Panc1 (cell line): Measurements from ENCODE around the gene SPATC1L. TPM values are rescaled to one million over a fixed set of nuclear protein-coding genes. Genes with fewer than 3 reads are reported as not detected.

Source experiments
- ATAC-seq: fragments of 200-7000 bp; cut with Tn5 transposase; 2 replicates; pipeline ENCODE4 v1.9.1; 2020; ENCODE audit warnings: mild to moderate bottlenecking, moderate library complexity
- BruUV-seq: library from RNA; stranded (reverse); fragments of 400-500 nt; replicated peaks from 2 replicates; lab custom pipeline; 2021; lab: Mats Ljungman, UMichigan
- CTCF ChIA-PET: fragments of 300-600 bp; sonication (Branson Sonifier 250); formaldehyde crosslinking; loops from one replicate; lab custom pipeline; 2022; ENCODE audit warnings: antibody characterized with exemption; lab: Charles Lee
- POLR2A ChIA-PET: fragments of 300-600 bp; sonication (Branson Sonifier 250); formaldehyde crosslinking; loops from one replicate; lab custom pipeline; 2022; ENCODE audit warnings: antibody characterized with exemption; lab: Charles Lee
- DNase-seq: peaks from one replicate; pipeline ENCODE4 v3.0.0-alpha.2; 2010; ENCODE audit warnings: low read depth, low spot score
- H3K27ac ChIP-seq: 2 replicates; pipeline ENCODE4 v1.5.1; 2011; ENCODE audit warnings: mild to moderate bottlenecking, low read length, inconsistent platforms
- H3K27me3 ChIP-seq: fragments of 200-500 bp; sonication (Bioruptor generic); 2 replicates; pipeline ENCODE4 v1.6.0; 2014; ENCODE audit warnings: low read length, inconsistent platforms; ENCODE audit not compliant: control insufficient read depth, insufficient read depth
- H3K36me3 ChIP-seq: fragments of 200-500 bp; sonication (Bioruptor generic); 2 replicates; pipeline ENCODE4 v1.5.1; 2014; ENCODE audit warnings: inconsistent platforms, mild to moderate bottlenecking, low read length, moderate library complexity; ENCODE audit not compliant: control insufficient read depth, insufficient read depth
- H3K4me1 ChIP-seq: 2 replicates; pipeline ENCODE4 v1.5.1; 2011; ENCODE audit warnings: inconsistent platforms, mild to moderate bottlenecking, low read length, moderate library complexity; ENCODE audit not compliant: control insufficient read depth, insufficient read depth
- H3K4me3 ChIP-seq, 2 experiments: 2 replicates each; pipeline ENCODE4 v1.5.1; 2011 to 2012; ENCODE audit warnings: low read depth in 2 of 2, low read length in 2 of 2, mild to moderate bottlenecking in 2 of 2, inconsistent platforms in 1 of 2, moderate library complexity in 1 of 2
- H3K9me3 ChIP-seq: fragments of 200-500 bp; sonication (Bioruptor generic); 2 replicates; pipeline ENCODE4 v1.5.1; 2014; ENCODE audit warnings: low read depth, mild to moderate bottlenecking, inconsistent platforms, low read length, moderate library complexity; ENCODE audit not compliant: control insufficient read depth, insufficient read depth
- CTCF ChIP-seq: fragments of 450-650 bp; IDR thresholded peaks from 2 replicates; pipeline ENCODE4 v1.5.1; 2017; ENCODE audit warnings: mild to moderate bottlenecking
- REST ChIP-seq, 2 experiments: IDR thresholded peaks; 2 replicates each; pipeline ENCODE4 v1.6.1; 2011 to 2012; ENCODE audit warnings: low read depth in 2 of 2, control low read depth in 1 of 2, low read length in 1 of 2, mild to moderate bottlenecking in 1 of 2, moderate library complexity in 1 of 2; ENCODE audit not compliant: insufficient read depth in 1 of 2
- SIN3A ChIP-seq: IDR thresholded peaks from 2 replicates; pipeline ENCODE4 v1.6.1; 2012; ENCODE audit warnings: low read depth, mild to moderate bottlenecking, low read length, moderate library complexity, borderline replicate concordance; ENCODE audit not compliant: insufficient read depth
- in situ Hi-C: cut with HindIII; loops from 2 replicates; pipeline ENCODE4 v1.10.0; 2016; ENCODE audit warnings: low sequenced_read_pairs, low pct_unique_long_range_greater_than_20kb
- intact Hi-C: fragments of 100-400 bp; cut with micrococcal nuclease; formaldehyde crosslinking; loops from one replicate; pipeline ENCODE4 v1.10.0; 2022; ENCODE audit not compliant: unreplicated experiment
- total RNA-seq: library from RNA; stranded (reverse); gene quantifications from one replicate; pipeline ENCODE4 v1.2.1, GENCODE V29; 2021; ENCODE audit not compliant: unreplicated experiment

Gene SPATC1L
- total RNA-seq, 1 experiment from 2014 or later, result 0.26 TPM

- BruUV-seq, result no TSS peak
- CTCF ChIA-PET, result no interaction called here
Observed at GRCh38 chr21:46195595-46196195, 11.4 kb upstream of the SPATC1L start.

More at GRCh38 chr21:46195595-46196195, 11.4 kb upstream of the SPATC1L start:
- POLR2A ChIA-PET, result no interaction called here
- DNase-seq (no peak), ATAC-seq (no peak)
- Histone ChIP-seq H3K27ac (no peak overlapping the region), H3K36me3 (peaks cover 6% of the 10 kb centered on the region; the same call in 1 of the 2 replicates), H3K4me3 (no peak overlapping the region), H3K9me3 (no peaks in the 10 kb centered on the region), H3K4me1 (no peaks in the 10 kb centered on the region), H3K27me3 (no peaks in the 10 kb centered on the region)
- in situ Hi-C loops, result no loop called here
- TF ChIP-seq SIN3A (no peak), CTCF (no peak), REST (IDR thresholded peaks at IDR 0.05; ENCODE audit: insufficient read depth in 1 of 2, low read depth in 2 of 2, low read length in 1 of 2) (no peak)
- intact Hi-C loops, result no loop called here
